MG63 (cell line): Measurements from ENCODE around the gene RHOG. TPM values are rescaled to one million over a fixed set of nuclear protein-coding genes. Genes with fewer than 3 reads are reported as not detected.

Source experiments
- DNase-seq: peaks from one replicate; pipeline ENCODE4 v3.0.0-alpha.2; 2020
- H3K27me3 ChIP-seq: fragments of 250-450 bp; sonication (Bioruptor Pico); 2 replicates; pipeline ENCODE4 v1.5.1; 2020; ENCODE audit warnings: mild to moderate bottlenecking, moderate library complexity
- H3K36me3 ChIP-seq: fragments of 250-450 bp; sonication (Bioruptor Pico); 2 replicates; pipeline ENCODE4 v1.5.1; 2020; ENCODE audit warnings: mild to moderate bottlenecking, moderate library complexity
- H3K4me3 ChIP-seq: fragments of 250-450 bp; sonication (Bioruptor Pico); 2 replicates; pipeline ENCODE4 v1.5.1; 2020; ENCODE audit warnings: mild to moderate bottlenecking, moderate library complexity
- H3K9me3 ChIP-seq: fragments of 250-450 bp; sonication (Bioruptor Pico); 2 replicates; pipeline ENCODE4 v1.5.1; 2020; ENCODE audit warnings: mild to moderate bottlenecking, moderate library complexity
- total RNA-seq: library from RNA; depleted of rRNA; stranded (reverse); fragments of >200 nt; shearing (Covaris generic); gene quantifications from 2 replicates; pipeline ENCODE4 v1.2.3, GENCODE V29; 2014; ENCODE audit warnings: low replicate concordance; rRNA removed

RHOG gene
- total RNA-seq = 13.0 and 23.7 TPM in 2 replicates

- H3K27me3 ChIP-seq = no peaks in the 10 kb centered on the region
- no peaks in the 10 kb centered on the region for H3K36me3 ChIP-seq
- no peaks in the 10 kb centered on the region for H3K9me3 ChIP-seq
- peak within 1 kb of the TSS; percentile 62 for H3K4me3 ChIP-seq
- peak; percentile 92 for DNase-seq
Observed at GRCh38 chr11:3840870-3841425, at the start of gene RHOG. RHOG (minus strand) TSS chr11:3840959; CDS start chr11:3828138, 12,821 bp downstream.

DNA sequence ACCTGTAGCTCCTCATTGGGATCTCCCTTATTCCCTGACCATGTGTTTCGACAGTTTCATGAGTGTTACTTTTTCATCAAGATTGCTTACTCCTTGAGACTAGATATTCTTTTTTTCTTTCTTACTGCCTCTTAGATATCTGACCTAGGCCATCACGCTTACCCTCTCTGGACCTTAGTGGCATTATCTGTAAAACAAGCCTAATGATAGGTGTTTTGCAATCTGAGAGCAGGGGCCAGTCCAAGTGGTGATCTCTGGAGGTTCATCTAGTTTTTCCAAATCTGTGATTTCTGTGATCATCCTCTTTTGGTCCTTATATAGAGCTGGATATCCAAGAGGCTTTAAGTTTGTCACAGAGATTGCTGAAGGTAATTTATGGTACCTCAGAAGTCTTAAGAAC is 49.3 kb upstream of the RHOG start:
- no peak for DNase-seq
- Histone ChIP-seq H3K4me3 (no peak overlapping the region), H3K36me3 (no peaks in the 10 kb centered on the region), H3K27me3 (no peaks in the 10 kb centered on the region), H3K9me3 (no peaks in the 10 kb centered on the region)

DNA sequence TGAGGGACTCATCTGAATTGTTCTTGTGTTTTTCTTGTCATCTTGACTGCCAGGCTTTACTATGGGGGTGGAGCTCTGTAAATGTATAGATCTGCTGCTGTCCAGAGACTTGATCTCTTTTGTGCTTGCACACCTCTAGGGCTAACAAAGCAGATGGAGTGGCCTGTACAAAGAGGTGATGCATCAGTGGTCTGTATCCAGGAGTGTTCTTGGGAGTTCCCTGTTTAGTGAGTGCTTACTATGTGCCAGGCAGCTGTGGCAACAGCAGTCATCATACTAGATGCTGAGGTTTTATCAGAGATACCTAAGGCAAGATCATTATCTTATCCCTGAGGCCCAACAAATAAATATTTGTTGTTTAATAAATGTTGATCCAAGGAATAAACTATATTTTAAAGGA is 48.1 kb upstream of the RHOG start:
- no peaks in the 10 kb centered on the region for H3K27me3 ChIP-seq
- no peak for DNase-seq
- H3K9me3 ChIP-seq = no peaks in the 10 kb centered on the region
- no peak overlapping the region for H3K4me3 ChIP-seq
- H3K36me3 ChIP-seq = no peaks in the 10 kb centered on the region

GRCh38 chr11:3886985-3887384 is 46.2 kb upstream of the RHOG start:
- Histone ChIP-seq H3K27me3 (no peaks in the 10 kb centered on the region), H3K4me3 (no peak overlapping the region), H3K9me3 (no peaks in the 10 kb centered on the region), H3K36me3 (no peaks in the 10 kb centered on the region)
- DNase-seq = no peak

DNA sequence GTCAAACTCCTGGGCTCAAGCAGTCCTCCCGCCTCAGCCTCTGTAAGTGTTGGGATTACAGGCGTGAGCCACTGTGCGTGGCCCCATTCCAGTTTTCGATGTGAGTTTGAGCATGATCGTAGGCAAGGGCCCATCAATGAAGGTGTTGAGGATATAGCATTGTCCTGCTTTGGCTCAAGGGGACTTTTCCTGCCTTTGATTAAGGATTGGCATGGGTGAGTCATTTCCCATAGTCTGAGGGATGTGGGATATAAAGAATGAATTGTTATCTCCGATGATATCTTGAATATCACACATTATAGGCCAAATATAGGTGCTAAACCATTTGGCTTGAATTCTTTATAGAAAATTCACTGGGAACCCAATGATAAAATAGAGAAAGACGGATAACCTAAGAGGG is 45.1 kb upstream of the RHOG start:
- Histone ChIP-seq H3K4me3 (no peak overlapping the region), H3K36me3 (no peaks in the 10 kb centered on the region), H3K9me3 (no peaks in the 10 kb centered on the region), H3K27me3 (no peaks in the 10 kb centered on the region)
- no peak for DNase-seq

DNA sequence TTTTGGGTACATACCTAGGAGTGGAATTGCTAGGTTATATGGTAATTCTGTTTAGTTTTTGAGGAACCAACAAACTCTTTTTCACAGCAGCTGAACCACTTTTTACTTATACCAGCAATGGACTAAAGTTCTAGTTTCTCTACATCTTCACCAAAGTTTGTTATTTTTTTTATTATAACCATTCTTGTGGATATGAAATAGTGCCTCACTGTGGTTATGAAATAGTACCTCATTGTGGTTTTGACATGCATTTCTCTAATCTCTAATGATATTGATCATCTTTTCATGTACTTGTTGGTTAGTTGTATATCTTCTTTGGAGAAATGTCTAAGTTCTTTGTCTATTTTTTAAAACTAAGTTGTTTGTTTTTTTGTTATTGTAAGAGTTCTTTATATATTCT is 41.9 kb upstream of the RHOG start:
- no peaks in the 10 kb centered on the region for H3K9me3 ChIP-seq
- no peaks in the 10 kb centered on the region for H3K36me3 ChIP-seq
- no peaks in the 10 kb centered on the region for H3K27me3 ChIP-seq
- DNase-seq = no peak
- H3K4me3 ChIP-seq = no peak overlapping the region

- Histone ChIP-seq H3K36me3 (no peaks in the 10 kb centered on the region), H3K4me3 (no peak overlapping the region), H3K9me3 (no peaks in the 10 kb centered on the region), H3K27me3 (no peaks in the 10 kb centered on the region)
- DNase-seq = peak; percentile 12
Observed at GRCh38 chr11:3880724-3881123, 40.0 kb upstream of the RHOG start.

DNA sequence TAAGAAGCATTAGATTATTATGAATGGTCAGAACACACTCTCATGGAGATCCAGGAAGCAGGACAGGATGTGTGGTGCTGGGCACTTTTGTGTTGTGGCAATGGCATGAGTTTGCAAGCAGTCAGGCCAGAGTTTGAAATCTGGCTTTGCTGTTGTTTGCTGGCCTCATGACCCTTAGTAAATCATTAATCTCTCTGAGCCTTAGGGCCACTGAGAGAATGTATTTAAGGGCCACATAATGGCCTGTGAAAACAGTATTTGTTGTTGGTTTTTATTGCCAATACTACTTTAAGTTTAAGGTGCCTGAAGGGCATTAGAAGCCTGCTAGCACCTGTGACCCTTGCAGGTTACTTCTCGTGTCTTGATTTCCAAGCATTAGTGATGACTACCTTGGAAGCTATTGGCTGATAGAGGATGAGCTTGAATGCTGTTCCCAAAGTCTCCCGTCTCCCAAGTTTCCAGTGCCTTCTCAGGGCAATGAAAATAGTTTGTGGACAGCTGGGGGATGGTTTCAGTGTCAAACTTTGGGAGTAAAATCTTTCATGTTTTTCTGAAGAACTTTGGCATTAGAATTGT is 39.3 kb upstream of the RHOG start:
- no peak overlapping the region for H3K4me3 ChIP-seq
- no peaks in the 10 kb centered on the region for H3K36me3 ChIP-seq
- H3K9me3 ChIP-seq = no peaks in the 10 kb centered on the region
- no peak for DNase-seq
- H3K27me3 ChIP-seq = no peaks in the 10 kb centered on the region

DNA sequence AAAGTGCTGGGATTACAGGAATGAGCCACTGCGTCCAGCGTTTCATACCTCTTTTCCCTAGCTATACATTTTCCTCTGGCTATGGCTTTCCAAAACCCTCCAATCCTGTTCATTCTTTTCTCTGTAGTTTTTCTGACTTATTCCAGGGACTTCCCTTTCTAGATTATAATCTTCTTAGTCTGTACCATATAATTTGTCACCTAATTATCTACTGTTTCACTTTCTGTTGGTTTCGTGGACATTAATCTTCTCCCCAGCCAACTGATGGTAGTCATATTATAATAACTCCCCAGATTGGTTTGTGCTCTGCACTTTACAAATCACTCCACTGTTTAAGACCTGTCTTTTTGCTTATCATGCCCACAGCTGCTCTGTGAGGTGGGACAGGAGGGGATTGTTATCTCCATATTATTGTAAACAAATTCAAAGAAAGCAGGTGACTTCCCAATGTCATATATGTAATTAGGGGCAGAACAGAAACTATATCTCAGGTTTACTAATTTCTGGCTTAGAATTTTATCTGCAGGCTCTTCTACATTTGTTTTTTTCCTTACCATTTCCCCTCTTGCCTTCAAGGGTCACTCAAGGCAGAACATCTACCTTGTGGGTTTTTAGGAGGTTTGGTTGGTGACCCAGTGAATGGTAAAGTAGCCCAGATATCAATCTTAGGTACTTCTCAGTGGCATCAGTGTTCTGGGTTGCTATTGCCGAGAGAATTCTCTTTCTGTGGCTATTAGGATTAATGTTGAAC is 38.6 kb upstream of the RHOG start:
- H3K9me3 ChIP-seq = no peaks in the 10 kb centered on the region
- H3K36me3 ChIP-seq = no peaks in the 10 kb centered on the region
- H3K4me3 ChIP-seq = no peak overlapping the region
- H3K27me3 ChIP-seq = no peaks in the 10 kb centered on the region
- DNase-seq = no peak

- H3K9me3 ChIP-seq = no peaks in the 10 kb centered on the region
- H3K4me3 ChIP-seq = no peak overlapping the region
- H3K27me3 ChIP-seq = no peaks in the 10 kb centered on the region
- DNase-seq = no peak
- H3K36me3 ChIP-seq = no peaks in the 10 kb centered on the region
Observed at GRCh38 chr11:3878258-3878584, 37.5 kb upstream of the RHOG start.

DNA sequence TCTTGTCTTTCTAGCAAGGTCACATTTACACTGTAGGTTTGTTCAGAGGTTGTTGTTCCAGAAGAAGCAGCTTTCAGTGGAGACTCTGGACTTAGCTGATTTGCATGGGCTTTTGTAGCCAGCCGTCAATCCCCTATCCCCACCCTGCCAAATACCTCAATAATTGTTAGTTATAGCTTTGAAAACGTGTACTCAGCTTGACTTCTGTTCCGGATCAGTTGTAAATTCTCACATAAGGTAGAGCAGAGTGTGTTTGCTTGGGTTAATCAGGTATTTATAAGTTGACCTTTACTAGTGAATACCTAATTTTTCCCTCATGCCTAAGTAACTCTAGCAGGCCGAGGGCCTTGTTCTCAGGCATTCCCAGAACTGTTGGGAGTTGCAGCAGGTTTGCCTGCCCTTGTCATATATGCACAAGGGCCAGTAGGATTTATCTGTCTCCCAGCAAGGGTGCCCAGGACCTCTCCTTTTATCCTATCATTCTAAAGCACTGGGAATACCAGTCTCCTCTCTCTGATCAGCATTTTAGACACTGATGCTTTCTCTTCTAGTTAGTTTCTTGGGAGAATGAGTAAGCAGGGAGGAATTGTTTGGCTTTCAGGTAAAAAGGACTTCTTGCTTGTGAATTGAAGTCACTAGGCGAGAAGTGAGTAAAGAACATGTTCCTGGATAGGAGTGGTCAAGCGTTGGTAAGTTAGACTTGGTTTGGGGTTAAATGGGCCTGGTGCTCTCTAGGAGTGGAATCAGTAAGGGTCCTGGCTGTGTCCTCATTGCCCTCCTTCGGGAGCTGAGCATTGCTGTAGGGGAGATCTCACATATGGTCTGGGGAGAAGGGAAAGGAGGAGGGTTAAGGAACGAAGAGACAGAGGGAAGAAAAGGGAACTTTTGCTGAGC is 36.9 kb upstream of the RHOG start:
- H3K4me3 ChIP-seq = no peak overlapping the region
- H3K9me3 ChIP-seq = no peaks in the 10 kb centered on the region
- H3K36me3 ChIP-seq = no peaks in the 10 kb centered on the region
- H3K27me3 ChIP-seq = no peaks in the 10 kb centered on the region
- DNase-seq = no peak

DNA sequence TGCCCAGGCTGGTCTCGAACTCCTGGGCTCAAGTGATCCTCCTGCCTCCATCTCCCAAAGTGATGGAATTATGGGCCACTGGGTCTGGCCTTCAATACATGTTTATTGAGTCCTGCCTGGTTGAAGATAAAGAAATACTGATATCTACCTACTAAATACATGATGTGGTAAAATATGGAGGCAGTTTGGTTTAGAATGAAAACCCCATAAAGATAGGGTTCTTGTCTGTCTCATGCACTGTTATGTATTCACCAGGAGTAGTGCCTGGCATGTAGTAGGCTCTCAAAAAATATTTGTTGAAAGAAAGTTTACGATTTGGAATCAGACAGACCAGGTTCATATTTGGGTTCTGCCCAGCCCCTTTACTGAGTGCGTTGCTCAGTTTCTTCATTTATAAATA is 35.9 kb upstream of the RHOG start:
- Histone ChIP-seq H3K9me3 (no peaks in the 10 kb centered on the region), H3K36me3 (no peaks in the 10 kb centered on the region), H3K4me3 (no peak overlapping the region), H3K27me3 (no peaks in the 10 kb centered on the region)
- no peak for DNase-seq

DNA sequence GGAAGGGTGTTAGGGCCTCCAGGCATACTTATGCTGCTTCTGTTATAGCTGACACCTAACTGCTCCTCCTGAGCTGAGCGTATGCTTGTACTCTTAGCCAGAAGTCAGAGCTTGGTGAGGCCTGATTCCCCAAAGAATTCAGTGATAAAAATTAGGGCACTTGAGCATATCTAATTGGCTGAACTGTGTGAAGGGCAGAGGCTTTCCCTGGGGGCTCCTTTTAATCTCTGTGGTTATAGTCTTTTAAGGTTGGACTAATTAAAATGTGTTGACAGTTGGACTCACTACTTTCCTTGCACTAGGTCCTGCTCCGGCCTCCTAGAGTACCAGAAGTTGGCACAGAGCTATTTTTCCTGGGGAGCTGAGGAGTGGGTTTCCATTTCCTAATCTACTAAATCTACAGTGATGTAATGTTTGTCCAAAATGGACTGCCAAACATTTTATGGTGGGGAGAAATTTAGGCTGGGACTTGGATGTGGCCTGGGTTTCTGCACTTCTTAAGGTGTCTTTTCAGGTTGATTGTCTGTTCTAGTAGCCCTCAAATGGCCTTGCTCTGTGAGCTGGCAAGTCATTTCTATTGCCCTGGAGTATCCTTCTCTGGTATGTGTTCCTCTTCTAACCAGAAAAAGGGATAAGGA is 33.1 kb upstream of the RHOG start:
- Histone ChIP-seq H3K27me3 (no peaks in the 10 kb centered on the region), H3K4me3 (no peak overlapping the region), H3K9me3 (no peaks in the 10 kb centered on the region), H3K36me3 (no peaks in the 10 kb centered on the region)
- no peak for DNase-seq

GRCh38 chr11:3867209-3868091 is 26.7 kb upstream of the RHOG start:
- H3K36me3 ChIP-seq = no peaks in the 10 kb centered on the region
- no peak overlapping the region for H3K4me3 ChIP-seq
- no peaks in the 10 kb centered on the region for H3K27me3 ChIP-seq
- DNase-seq = no peak
- H3K9me3 ChIP-seq = no peaks in the 10 kb centered on the region

GRCh38 chr11:3866836-3867208 is 26.1 kb upstream of the RHOG start:
- no peak for DNase-seq
- Histone ChIP-seq H3K27me3 (no peaks in the 10 kb centered on the region), H3K36me3 (no peaks in the 10 kb centered on the region), H3K9me3 (no peaks in the 10 kb centered on the region), H3K4me3 (no peak overlapping the region)

DNA sequence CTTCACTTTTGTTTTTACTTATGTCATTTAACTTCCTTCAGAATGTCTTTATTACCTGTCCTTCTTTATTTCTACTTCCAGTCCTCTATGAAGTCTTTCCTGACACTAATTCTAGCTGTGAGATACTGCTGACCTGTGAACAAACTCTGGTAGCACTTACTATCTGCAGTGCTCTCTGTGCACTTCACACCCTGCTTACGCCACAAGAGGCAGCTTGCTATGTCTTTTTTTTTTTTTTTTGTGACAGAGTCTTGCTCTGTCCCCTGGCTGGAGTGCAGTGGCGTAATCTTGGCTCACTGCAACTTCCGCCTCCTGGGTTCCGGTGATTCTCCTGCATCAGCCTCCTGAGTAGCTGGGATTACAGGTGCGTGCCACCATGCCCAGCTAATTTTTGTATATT is 25.4 kb upstream of the RHOG start:
- Histone ChIP-seq H3K36me3 (no peaks in the 10 kb centered on the region), H3K27me3 (no peaks in the 10 kb centered on the region), H3K4me3 (no peak overlapping the region), H3K9me3 (no peaks in the 10 kb centered on the region)
- no peak for DNase-seq
